22Rv1 (cell line): ENCODE results near the gene CEND1.

ENCODE experiments used
- ZFX ChIP-seq: fragments of 450-650 bp; IDR thresholded peaks from 2 replicates; pipeline ENCODE4 v1.6.1; 2017; ENCODE audit warnings: antibody characterized with exemption, borderline replicate concordance
- TF ChIP-seq, protein P1 (sequence below): fragments of 450-650 bp; IDR thresholded peaks from 2 replicates; pipeline ENCODE4 v1.5.1; 2017; ENCODE audit warnings: mild to moderate bottlenecking

DNA sequence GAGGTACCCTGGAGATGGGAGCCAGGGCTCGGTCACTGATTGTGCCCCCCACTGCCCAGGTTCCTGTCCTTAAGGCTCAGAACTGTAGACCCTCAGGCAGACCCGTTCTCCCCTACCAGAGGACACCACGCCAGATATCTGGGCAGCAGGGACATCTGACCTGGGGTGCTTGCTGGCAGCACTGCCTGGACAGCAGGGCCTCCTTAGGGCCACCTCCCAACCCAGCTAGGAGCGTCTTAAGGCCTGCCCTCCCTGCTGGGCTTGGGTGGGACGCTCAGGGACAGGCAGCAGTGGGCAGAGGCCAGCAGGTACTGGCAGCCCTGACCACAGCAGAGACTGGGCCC lies 49.4 kb upstream of the CEND1 start:
- TF ChIP-seq, protein P1, sequence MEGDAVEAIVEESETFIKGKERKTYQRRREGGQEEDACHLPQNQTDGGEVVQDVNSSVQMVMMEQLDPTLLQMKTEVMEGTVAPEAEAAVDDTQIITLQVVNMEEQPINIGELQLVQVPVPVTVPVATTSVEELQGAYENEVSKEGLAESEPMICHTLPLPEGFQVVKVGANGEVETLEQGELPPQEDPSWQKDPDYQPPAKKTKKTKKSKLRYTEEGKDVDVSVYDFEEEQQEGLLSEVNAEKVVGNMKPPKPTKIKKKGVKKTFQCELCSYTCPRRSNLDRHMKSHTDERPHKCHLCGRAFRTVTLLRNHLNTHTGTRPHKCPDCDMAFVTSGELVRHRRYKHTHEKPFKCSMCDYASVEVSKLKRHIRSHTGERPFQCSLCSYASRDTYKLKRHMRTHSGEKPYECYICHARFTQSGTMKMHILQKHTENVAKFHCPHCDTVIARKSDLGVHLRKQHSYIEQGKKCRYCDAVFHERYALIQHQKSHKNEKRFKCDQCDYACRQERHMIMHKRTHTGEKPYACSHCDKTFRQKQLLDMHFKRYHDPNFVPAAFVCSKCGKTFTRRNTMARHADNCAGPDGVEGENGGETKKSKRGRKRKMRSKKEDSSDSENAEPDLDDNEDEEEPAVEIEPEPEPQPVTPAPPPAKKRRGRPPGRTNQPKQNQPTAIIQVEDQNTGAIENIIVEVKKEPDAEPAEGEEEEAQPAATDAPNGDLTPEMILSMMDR, result no peak
- no peak for TF ChIP-seq ZFX
